ES-I3 (cell line): ENCODE results near the gene C16orf89.
A peak's percentile ranks its signal among the peaks of the same experiment; 100 is the strongest.

Experiments used
- H3K36me3 ChIP-seq: 2 replicates; pipeline ENCODE4 v1.6.1; 2013; ENCODE audit warnings: mild to moderate bottlenecking, low read length, control low read depth, moderate library complexity; ENCODE audit not compliant: insufficient read depth
- H3K4me1 ChIP-seq: 2 replicates; pipeline ENCODE4 v1.6.1; 2013; ENCODE audit warnings: mild to moderate bottlenecking, control low read depth, low read length; ENCODE audit not compliant: insufficient read depth
- H3K9ac ChIP-seq: 2 replicates; pipeline ENCODE4 v1.6.1; 2013; ENCODE audit warnings: low read depth, mild to moderate bottlenecking, low read length, moderate library complexity
- H3K9me3 ChIP-seq: 2 replicates; pipeline ENCODE4 v1.6.1; 2013; ENCODE audit warnings: mild to moderate bottlenecking, low read length, moderate library complexity; ENCODE audit not compliant: control insufficient read depth, insufficient read depth

Gene C16orf89

GRCh38 chr16:5072334-5073278, 6.8 kb upstream of the C16orf89 start:
- H3K36me3 ChIP-seq, result 0 out of 2 replicates have a peak, but pooled peaks cover 7% of the 10 kb centered on the region
- H3K9ac ChIP-seq, result peak overlapping the region; percentile 72
- H3K4me1 ChIP-seq, result peaks cover under 1% of the 10 kb centered on the region; the same call in 1 of the 2 replicates
- no peaks in the 10 kb centered on the region for H3K9me3 ChIP-seq

- Histone ChIP-seq H3K36me3 (0 out of 2 replicates have a peak, but pooled peaks cover 7% of the 10 kb centered on the region), H3K9ac (peak within 1 kb of the TSS; percentile 72), H3K9me3 (no peaks in the 10 kb centered on the region), H3K4me1 (peaks cover 4% of the 10 kb centered on the region; the same call in 1 of the 2 replicates)
Measured at GRCh38 chr16:5071681-5072333, 6.1 kb upstream of the C16orf89 start, which contains the start of gene ALG1. Gene ALG1, plus strand, starts transcription at chr16:5071843. Its CDS starts 7 bp downstream, at chr16:5071850.

DNA sequence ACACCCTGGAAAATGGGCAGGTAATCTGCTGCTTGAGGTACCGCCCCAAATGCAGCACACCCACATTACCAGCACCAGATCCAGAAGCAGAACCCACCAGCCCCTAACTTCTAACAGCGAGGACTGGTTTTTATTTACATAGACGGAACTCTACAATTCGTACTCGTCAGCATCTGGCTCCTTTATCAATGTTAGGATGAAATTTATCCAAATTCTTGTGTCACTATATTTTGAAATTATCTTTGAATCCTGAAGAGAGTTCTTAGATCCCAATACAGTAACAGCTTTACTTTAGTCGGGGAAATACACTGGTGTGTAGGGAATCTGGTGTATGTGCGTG, 5.6 kb upstream of the C16orf89 start:
- H3K36me3 ChIP-seq, result 0 out of 2 replicates have a peak, but pooled peaks cover 7% of the 10 kb centered on the region
- peaks cover 4% of the 10 kb centered on the region; the same call in 1 of the 2 replicates for H3K4me1 ChIP-seq
- no peaks in the 10 kb centered on the region for H3K9me3 ChIP-seq
- peak overlapping the region; percentile 72; the same call in 1 of the 2 replicates for H3K9ac ChIP-seq

GRCh38 chr16:5070431-5071186, 4.9 kb upstream of the C16orf89 start:
- 0 out of 2 replicates have a peak, but pooled peaks cover 6% of the 10 kb centered on the region for H3K36me3 ChIP-seq
- no peaks in the 10 kb centered on the region for H3K9me3 ChIP-seq
- peaks cover 4% of the 10 kb centered on the region; the same call in 1 of the 2 replicates for H3K4me1 ChIP-seq
- H3K9ac ChIP-seq, result no peak overlapping the region

GRCh38 chr16:5069854-5070253, 4.1 kb upstream of the C16orf89 start:
- Histone ChIP-seq H3K4me1 (peaks cover 4% of the 10 kb centered on the region; the same call in 1 of the 2 replicates), H3K9me3 (no peaks in the 10 kb centered on the region), H3K36me3 (no peaks in the 10 kb centered on the region), H3K9ac (no peak overlapping the region)

GRCh38 chr16:5069048-5069447, 3.3 kb upstream of the C16orf89 start:
- Histone ChIP-seq H3K9me3 (no peaks in the 10 kb centered on the region), H3K9ac (no peak overlapping the region), H3K36me3 (no peaks in the 10 kb centered on the region), H3K4me1 (peaks cover 4% of the 10 kb centered on the region; the same call in 1 of the 2 replicates)

DNA sequence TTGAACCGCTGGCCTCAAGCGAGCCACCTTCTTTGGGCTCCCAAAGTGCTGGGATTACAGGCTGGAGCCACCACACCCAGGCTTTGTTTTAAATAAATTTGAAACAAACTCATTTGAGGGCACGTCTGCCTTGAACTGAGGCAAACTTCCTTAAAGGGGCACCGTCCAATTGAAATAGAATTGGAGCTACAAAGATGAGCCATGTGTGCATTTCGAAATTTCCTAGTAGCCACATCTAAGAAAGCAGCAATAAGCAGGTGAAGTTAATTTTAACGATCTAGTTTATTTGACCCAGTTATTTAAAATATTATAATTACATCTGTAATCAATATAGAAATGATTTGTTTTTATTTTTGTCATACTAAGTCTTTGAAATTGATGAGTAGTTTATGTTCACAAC, 755 bp upstream of the C16orf89 start:
- Histone ChIP-seq H3K9me3 (no peaks in the 10 kb centered on the region), H3K36me3 (no peaks in the 10 kb centered on the region), H3K9ac (no peak overlapping the region), H3K4me1 (peaks cover 4% of the 10 kb centered on the region; the same call in 1 of the 2 replicates)

GRCh38 chr16:5065326-5065725, 430 bp downstream of the C16orf89 start:
- Histone ChIP-seq H3K36me3 (no peaks in the 10 kb centered on the region), H3K4me1 (peaks cover 6% of the 10 kb centered on the region; the same call in 1 of the 2 replicates), H3K9me3 (no peaks in the 10 kb centered on the region), H3K9ac (no peak overlapping the region)

DNA sequence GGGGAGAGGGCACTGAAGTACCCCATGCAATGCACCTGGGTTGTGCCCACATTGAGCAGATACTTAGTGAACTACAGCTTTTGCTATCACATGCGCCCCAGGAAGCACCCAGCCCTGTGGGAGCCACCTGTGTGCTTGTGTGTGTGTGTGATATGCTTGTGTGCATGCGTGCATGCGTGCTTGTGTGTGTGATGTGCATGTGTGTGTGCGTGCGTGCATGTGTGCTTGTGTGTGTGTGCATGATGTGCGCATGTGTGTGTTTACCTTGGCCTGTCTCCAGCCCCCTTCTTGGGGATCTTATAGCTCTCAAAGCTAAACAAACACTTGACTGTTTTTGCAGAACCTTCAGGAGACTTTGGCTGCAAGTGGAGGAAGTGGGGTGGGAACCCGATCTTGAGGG, 841 bp downstream of the C16orf89 start:
- H3K36me3 ChIP-seq, result no peaks in the 10 kb centered on the region
- no peaks in the 10 kb centered on the region for H3K9me3 ChIP-seq
- no peak overlapping the region for H3K9ac ChIP-seq
- H3K4me1 ChIP-seq, result peaks cover 10% of the 10 kb centered on the region

GRCh38 chr16:5062790-5063765, 2.7 kb downstream of the C16orf89 start:
- Histone ChIP-seq H3K9me3 (no peaks in the 10 kb centered on the region), H3K36me3 (no peaks in the 10 kb centered on the region), H3K4me1 (peaks cover 15% of the 10 kb centered on the region), H3K9ac (no peak overlapping the region)

DNA sequence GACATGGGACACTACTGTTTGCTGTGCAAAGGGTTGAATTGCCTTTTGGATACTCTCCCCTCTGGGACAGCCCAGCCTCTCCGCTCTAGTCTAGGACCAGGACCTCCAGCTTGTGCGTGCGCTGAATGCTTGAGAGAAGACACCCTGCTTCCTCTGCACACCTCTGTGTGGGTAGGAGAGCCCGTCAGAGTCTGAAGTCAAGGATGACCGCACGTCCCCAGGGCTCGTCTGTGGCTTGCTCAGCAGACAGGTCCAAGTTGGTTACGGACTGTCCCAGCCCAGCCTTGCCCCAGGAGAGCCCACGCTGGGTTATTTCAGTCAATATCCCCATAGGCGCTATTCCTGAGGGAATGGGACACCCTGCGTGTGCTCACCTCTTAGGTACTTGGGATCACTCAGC, 3.7 kb downstream of the C16orf89 start:
- Histone ChIP-seq H3K9me3 (no peaks in the 10 kb centered on the region), H3K9ac (no peak overlapping the region), H3K4me1 (peaks cover 12% of the 10 kb centered on the region; the same call in 1 of the 2 replicates), H3K36me3 (no peaks in the 10 kb centered on the region)

DNA sequence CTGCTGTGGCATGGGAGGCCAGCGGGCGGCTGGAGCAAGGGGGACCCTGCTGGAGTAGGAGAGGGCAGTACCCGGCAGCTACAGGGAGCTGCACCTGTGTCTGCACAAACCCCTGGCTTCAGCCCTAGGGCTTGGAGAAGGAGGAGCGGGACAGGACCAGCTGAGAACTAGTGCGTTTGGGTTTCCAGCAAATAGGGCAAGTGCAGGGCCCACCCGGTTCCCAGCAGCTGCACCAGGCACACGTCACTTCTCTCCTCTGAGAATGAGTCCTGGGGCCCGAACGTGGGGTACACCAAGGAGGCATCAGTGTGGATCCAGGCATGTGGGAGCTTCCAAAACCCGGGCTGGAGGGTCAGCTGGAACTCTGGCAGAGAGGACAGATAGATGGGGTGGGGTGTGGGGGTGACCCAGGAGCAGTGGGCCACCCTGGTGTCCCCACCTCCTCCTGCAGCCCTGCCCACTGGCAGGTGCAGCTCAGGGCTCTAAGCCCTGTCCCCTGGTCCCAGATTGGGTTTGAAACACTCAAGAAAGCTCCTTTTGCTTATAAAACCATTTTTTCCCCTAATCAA, 5.6 kb downstream of the C16orf89 start:
- no peaks in the 10 kb centered on the region for H3K9me3 ChIP-seq
- H3K9ac ChIP-seq, result no peak overlapping the region
- H3K4me1 ChIP-seq, result peaks cover 12% of the 10 kb centered on the region; the same call in 1 of the 2 replicates
- H3K36me3 ChIP-seq, result no peaks in the 10 kb centered on the region
